HTR-8/SVneo (cell line): ENCODE data around the gene GFY.
A peak's percentile ranks its signal among the peaks of the same experiment; 100 is the strongest.
"Not testable (repeated sequence)": the region's sequence is repeated elsewhere in the genome, so short reads cannot be mapped to it uniquely, and the experiment has no call there.

Experiments used
- DNase-seq: peaks from one replicate; pipeline ENCODE4 v3.0.0; 2011; ENCODE audit warnings: low spot score, mixed read lengths; ENCODE audit not compliant: insufficient read length
- FAIRE-seq: peaks from 2 replicates; lab custom pipeline; 2011; peaks lifted over from hg19 to GRCh38; lab: Jason Lieb, UNC

GFY gene

GRCh38 chr19:49463960-49464740 is 39.0 kb downstream of the GFY start:
- no peak for FAIRE-seq

GRCh38 chr19:49465371-49465770 is 40.2 kb downstream of the GFY start:
- no peak for FAIRE-seq
- no peak for DNase-seq

More at GRCh38 chr19:49463960-49464740, 39.0 kb downstream of the GFY start:
- DNase-seq: no peak

GRCh38 chr19:49468199-49468598 is 43.0 kb downstream of the GFY start:
- FAIRE-seq (no peak), DNase-seq (no peak)

- DNase-seq: no peak
- FAIRE-seq: no peak
These were observed 43.7 kb downstream of the GFY start for GRCh38 chr19:49468746-49469447.

GRCh38 chr19:49469828-49470614 is 44.8 kb downstream of the GFY start:
- no peak for FAIRE-seq
- DNase-seq: no peak

GRCh38 chr19:49470615-49470978 is 45.4 kb downstream of the GFY start:
- DNase-seq (no peak), FAIRE-seq (no peak)

- DNase-seq: no peak
- FAIRE-seq: no peak
These were observed 47.7 kb downstream of the GFY start for GRCh38 chr19:49472936-49473335.

- not testable (repeated sequence) for FAIRE-seq, DNase-seq
These were observed 48.3 kb downstream of the GFY start for GRCh38 chr19:49473501-49473867.

- FAIRE-seq (no peak), DNase-seq (peak; percentile 92)
These were observed 48.8 kb downstream of the GFY start, which contains the start of gene FLT3LG for GRCh38 chr19:49473868-49474541. FLT3LG (plus strand) TSS chr19:49474215; CDS start chr19:49474640, 425 bp downstream.

- no peak for FAIRE-seq
- DNase-seq: no peak
These were observed 49.3 kb downstream of the GFY start for GRCh38 chr19:49474542-49474924.

- FAIRE-seq (no peak), DNase-seq (no peak)
These were observed 50.2 kb downstream of the GFY start for GRCh38 chr19:49475191-49475917.

- DNase-seq (no peak), FAIRE-seq (no peak)
These were observed 51.0 kb downstream of the GFY start for GRCh38 chr19:49475995-49476880.
